SHP77 (cell line): ENCODE results near the gene C4B.

Experiments used
- DNase-seq, 2 experiments: peaks; one replicate each; lab custom pipeline; 2025; lab: John Stamatoyannopoulos, UW

Gene C4B

GRCh38 chr6:32082478-32082877 lies 67.9 kb downstream of the C4B start:
- no peak for DNase-seq

DNA sequence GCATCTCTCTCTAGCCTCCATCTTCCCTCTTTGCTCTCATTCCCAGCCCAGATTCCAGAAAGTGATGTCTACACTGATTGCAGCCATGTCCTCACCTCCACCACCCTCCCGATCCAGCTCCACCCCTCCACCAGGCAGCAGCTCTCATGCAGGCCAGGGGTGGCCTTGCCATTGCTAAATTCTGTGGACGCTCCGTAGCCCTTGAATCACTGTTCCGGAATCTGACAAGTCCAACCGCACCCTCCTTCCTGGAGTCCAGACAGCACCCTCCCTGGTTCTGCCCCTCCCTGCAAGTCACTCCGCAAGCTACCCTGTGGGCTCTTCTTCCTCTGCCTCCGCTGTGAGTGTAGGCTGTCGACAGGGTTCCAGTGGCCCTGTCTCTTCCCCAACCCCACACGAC lies 68.3 kb downstream of the C4B start:
- no peak for DNase-seq

- no peak for DNase-seq
Measured at GRCh38 chr6:32083812-32084768, 69.5 kb downstream of the C4B start.

- no peak for DNase-seq
Measured at GRCh38 chr6:32084780-32085179, 70.2 kb downstream of the C4B start.
